Measurements from ENCODE around the gene CAB39L.

DNA sequence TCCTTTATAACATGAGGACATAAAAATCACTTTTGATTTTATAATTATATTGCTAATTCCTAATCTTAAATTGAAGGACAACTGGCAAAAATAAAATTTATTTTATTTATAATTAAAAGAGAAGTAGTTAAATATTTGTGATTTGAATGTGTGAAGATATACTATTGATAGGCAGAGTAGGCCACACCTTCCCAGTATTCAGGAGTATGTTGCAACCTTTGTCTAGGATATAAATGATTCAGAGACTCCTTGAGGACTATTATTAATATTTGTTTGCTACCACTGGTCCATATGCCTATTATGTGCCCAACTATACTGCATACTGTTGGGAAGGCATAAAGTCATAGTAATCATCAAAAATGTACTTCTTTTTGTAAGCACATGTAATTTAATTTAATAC is 101.9 kb downstream of the CAB39L start:
- TF ChIP-seq, protein P1, sequence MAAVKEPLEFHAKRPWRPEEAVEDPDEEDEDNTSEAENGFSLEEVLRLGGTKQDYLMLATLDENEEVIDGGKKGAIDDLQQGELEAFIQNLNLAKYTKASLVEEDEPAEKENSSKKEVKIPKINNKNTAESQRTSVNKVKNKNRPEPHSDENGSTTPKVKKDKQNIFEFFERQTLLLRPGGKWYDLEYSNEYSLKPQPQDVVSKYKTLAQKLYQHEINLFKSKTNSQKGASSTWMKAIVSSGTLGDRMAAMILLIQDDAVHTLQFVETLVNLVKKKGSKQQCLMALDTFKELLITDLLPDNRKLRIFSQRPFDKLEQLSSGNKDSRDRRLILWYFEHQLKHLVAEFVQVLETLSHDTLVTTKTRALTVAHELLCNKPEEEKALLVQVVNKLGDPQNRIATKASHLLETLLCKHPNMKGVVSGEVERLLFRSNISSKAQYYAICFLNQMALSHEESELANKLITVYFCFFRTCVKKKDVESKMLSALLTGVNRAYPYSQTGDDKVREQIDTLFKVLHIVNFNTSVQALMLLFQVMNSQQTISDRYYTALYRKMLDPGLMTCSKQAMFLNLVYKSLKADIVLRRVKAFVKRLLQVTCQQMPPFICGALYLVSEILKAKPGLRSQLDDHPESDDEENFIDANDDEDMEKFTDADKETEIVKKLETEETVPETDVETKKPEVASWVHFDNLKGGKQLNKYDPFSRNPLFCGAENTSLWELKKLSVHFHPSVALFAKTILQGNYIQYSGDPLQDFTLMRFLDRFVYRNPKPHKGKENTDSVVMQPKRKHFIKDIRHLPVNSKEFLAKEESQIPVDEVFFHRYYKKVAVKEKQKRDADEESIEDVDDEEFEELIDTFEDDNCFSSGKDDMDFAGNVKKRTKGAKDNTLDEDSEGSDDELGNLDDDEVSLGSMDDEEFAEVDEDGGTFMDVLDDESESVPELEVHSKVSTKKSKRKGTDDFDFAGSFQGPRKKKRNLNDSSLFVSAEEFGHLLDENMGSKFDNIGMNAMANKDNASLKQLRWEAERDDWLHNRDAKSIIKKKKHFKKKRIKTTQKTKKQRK (IDR thresholded peaks at IDR 0.05; ENCODE audit: low read length): no peak
- no peak for TF ChIP-seq SMYD3 (CRISPR knock-in tag; IDR thresholded peaks at IDR 0.05)
- no peak for TF ChIP-seq TAF1 (CRISPR knock-in tag; IDR thresholded peaks at IDR 0.05)
- TF ChIP-seq CTCF (CRISPR knock-in tag; IDR thresholded peaks at IDR 0.05): no peak
- no peak for TF ChIP-seq ZNF331 (CRISPR knock-in tag; IDR thresholded peaks at IDR 0.05)

Measured in HepG2 (cell line).